T follicular helper cell (primary cell): Measurements from ENCODE around the gene SP6.

ENCODE experiments used
- DNase-seq: peaks from one replicate; pipeline ENCODE4 v3.0.0-alpha.2; 2020; ENCODE audit warnings: low read depth

SP6 gene

GRCh38 chr17:47856830-47857229 is 5.9 kb upstream of the SP6 start:
- DNase-seq, result no peak

DNA sequence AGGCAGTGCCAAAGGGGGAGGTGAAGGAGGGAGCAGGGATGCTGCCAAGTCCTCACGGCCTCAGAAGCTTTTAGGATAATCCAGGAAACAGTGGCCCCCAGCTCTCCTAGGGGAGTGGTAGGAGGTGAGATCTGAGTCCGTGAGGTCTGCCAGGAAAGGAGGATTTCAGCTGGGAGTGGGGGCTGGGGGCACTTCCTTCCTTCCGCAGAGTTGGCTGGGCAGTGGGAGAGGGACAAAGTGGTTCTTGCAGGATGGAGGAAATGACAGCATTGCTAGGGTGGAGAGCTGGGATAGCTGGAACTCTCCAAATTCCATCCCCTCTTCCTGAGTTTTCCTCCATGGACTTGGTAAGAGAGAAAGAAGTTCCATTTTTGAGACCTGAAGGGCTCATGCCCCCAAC is 4.8 kb upstream of the SP6 start:
- DNase-seq, result no peak

- DNase-seq, result no peak
These were observed 2.7 kb upstream of the SP6 start for GRCh38 chr17:47853616-47854015.

- no peak for DNase-seq
These were observed 1.4 kb upstream of the SP6 start for GRCh38 chr17:47852113-47852949.

DNA sequence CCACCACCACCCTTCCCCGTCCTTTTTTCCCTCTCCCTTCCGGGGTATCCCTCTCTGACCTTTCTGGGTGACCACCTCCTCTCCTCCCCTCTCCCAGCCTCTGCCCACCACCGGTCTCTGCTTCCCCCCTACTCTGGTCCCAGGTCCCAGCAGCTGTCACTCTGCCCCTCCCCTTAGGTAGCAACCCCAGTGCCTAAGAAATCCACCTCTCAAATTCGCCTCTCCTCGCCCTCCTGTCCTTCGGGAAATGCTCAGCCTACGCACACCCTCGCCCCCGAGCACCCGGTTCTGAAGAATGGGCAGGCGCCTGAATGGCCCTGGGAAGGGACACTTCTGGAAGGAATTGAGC is 775 bp upstream of the SP6 start:
- no peak for DNase-seq

- DNase-seq, result no peak
These were observed 631 bp downstream of the SP6 start for GRCh38 chr17:47850373-47850691.

DNA sequence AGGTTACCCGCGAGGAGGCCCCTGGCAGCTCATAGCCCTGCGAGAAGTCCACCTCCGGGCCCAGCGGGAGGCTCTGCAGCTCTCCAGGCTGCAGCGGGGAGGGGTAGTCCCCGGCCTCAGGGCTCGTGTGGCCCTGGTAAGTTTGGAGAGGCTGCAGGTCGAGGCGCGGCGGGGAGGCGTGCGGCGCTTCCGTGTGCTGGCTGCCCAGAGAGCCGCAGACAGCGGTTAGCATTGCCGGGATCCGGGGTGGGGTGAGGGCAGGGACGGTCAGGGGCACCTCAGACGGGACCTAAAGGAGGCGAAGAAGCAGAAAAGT is 2.8 kb downstream of the SP6 start:
- no peak for DNase-seq

DNA sequence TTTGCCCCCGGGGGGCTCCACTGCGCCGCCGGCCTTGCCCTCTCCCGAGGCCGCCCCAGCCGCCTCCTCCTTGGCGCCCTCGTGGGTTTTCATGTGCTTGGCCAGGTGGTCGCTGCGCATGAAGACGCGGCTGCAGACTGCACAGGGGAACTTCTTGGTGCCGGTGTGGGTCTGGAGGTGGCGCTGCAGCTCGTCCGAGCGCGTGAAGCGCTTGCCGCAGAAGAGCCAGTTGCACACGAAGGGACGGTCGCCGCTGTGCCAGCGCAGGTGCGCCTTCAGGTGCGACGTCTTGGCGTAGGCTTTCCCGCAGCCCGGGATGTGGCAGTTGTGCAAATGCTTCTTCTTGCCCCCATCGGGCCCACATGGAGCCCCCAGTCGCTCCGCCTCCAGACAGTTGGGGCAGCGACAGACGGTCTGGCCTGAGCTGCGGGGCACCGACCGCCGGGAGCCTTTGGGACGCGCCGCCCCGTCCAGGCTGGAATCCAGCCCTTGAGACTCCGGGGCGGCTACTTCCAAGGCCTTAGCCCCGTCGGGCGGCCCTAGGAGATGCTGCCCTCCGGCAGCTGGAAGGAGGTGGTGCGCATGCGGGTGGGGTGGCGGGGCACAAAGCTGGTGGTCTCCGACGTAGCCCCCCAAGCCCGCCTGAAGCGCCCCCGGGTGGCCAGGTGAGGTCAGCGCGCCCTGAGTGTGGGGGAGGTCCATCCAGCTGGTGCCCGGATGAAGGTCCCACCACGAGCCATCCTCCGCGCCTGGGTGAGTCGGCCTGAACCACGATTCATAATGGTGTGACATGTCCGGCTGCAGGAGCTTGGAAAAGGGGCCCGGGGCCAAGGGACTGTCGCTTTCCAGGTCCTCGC is 3.4 kb downstream of the SP6 start:
- DNase-seq, result no peak

GRCh38 chr17:47846716-47847340 is 4.1 kb downstream of the SP6 start:
- DNase-seq, result no peak

GRCh38 chr17:47845716-47846075 is 5.3 kb downstream of the SP6 start:
- DNase-seq, result no peak

GRCh38 chr17:47844814-47845715 is 5.9 kb downstream of the SP6 start:
- no peak for DNase-seq

- no peak for DNase-seq
These were observed 6.7 kb downstream of the SP6 start for GRCh38 chr17:47844227-47844626.

DNA sequence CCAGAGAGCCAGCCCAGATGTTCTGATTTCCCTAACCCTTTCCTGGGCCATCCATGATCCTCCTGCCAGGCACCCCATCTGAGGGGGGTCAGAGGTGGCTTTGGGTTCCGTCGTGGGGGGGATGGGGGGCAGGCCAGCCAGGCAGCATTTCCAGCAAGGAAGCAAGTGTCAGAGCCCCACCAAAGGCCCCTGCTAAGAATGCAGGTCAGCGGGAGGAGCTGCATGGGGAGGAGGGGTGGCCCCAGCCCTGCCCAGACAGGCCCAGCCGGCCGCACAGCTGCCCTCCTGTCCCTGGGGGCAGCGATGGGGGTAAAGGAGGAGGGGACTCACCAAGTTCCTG is 7.6 kb downstream of the SP6 start:
- no peak for DNase-seq

DNA sequence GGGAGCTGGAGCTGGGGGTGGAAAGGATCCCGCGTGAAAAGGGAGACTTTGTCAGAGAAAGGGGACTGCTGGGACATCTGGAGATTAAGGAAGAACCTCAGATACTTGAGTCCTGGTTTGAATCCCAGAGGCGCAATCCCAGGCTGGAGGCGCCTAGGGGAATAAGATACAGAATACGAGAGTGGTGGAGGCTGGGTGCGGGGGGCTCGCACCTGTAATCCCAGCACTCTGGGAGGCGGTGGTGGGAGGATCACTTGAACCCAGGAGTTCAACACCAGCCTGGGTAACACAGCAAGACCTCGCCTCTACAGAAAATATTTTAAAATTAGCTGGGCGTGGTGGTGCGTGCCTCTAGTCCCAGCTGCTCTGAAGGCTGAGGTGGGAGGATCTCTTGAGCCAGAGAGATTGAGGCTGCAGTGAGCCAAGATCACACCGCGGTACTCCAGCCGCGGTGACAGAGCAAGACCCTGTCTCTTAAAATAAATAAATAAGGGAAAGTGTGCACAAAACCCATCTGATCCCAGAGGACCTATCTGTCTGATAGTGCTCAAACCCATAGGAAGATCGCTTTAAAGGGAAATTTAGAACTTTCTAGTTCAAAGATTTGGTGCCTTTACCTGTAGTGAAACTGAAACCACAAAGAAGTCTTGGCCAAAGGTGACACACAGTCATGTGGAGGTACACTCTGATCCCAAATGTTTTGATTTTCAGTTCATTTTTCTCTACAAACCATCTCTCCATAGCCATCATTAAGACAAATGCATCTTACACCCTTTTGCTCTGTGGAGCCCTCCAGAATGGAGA is 9.3 kb downstream of the SP6 start:
- DNase-seq, result no peak

DNA sequence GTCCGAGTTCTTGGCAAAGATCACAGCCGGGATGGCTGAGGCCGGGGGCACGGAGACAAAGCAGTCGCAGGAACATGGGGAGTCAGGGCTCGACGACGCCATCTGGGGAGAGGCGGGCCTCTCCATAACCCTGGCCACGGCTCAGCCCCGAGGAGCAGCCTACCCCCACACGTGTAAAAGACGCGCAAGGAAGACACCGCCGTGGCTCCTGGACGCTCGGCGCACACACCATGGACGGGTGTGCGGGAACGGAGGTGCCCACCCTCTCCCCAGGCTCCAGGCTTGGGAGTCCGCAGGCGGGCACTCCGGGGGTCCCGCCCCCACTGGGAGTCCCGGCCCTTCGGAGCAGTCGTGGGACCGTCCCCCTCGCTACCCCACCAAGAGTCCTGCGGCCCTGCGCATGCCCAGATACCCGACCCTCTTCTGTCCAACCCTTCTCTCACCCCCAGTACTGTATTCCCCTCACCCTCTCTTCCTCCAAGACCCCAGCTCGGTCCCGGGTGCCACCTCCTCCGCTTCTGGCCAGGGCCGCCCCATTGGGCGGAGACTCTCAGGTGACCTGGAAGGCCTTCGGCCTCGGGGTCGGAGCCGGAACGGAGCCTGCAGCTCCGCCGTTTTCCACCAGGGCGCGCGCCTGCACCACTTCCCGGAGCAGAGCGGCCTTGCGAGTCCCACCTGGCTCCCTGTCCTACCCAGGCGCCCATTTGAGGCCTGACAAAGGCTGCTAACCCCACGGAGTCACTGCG is 10.0 kb downstream of the SP6 start, which contains the start of gene SCRN2:
Gene SCRN2 (minus strand): TSS at position 532 of the 746 bp plus-strand sequence. CDS start 430 bp downstream, at position 102.
- DNase-seq, result peak; percentile 66

DNA sequence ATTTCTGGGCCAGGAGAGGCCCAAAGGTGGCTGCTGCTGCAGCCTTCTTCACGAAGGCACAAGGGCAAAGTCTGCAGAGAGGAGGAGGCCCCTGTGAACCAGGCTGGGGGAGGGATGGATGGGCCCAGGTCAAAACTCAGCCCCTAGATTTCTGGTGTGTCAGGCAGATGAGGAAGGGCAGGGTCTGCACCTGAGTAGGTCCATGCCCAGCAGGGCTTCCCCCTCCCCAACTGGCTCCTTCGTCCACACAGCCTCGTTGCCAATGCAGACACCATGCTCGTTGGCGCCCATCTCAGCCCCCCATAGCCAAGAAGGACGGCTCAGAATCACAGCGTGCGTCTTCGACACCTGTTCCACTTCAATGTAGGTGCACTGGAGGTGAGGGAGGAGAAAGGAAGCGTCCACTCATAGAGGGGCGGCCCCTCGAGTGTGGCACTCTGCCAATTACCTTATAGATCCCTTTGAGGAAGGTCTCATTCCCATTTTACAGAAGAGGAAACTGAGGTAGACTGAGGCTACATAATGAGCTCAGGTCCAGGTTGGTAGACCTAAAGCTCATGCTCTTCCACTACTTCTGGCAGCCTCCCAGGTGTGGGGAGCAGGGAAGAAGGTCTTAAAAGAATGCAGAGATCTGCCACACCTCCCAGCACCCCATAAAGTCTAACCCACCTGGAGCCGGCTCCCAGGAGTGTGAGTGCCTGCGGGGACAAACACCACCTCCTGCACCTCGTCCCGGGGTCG is 10.8 kb downstream of the SP6 start:
- DNase-seq, result no peak

DNA sequence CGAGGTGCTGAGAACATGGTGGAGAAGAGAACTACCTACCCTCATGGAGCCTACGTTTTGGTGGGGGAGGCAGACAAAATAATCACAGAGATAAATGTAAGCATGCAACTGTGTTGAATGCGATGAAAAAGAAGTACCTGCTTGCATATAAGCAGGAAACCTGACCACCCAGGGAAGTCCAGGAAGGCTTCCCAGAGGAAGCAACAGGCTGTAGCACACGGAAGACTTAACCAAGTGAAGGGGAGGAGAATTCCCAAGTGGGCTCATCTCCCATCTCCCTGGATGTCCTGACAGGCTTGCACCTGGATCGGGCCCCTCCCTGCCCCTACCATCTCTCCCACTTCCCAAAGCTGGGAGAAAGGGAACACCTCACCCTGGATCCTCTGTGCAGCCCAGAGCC is 11.9 kb downstream of the SP6 start:
- no peak for DNase-seq

DNA sequence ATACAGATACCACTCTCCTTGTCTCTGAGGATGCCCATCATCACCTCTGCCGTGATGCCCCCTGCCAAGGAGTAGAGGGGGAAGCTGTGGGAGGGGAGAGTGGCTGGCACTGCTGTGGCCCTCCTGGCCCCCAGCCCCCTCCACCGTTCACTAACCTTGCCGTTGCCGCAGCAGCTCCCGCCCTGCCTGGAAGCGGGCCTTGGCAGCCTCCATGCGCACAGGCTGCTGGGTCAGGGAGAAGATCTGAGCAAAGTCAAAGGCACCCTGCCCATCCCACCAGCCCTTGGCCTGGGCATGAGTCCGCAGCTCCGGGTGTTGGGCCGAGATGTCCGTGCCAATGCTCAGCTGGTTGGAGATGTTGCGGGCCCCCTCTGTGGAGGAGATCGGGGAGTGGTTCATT is 12.3 kb downstream of the SP6 start:
- no peak for DNase-seq

DNA sequence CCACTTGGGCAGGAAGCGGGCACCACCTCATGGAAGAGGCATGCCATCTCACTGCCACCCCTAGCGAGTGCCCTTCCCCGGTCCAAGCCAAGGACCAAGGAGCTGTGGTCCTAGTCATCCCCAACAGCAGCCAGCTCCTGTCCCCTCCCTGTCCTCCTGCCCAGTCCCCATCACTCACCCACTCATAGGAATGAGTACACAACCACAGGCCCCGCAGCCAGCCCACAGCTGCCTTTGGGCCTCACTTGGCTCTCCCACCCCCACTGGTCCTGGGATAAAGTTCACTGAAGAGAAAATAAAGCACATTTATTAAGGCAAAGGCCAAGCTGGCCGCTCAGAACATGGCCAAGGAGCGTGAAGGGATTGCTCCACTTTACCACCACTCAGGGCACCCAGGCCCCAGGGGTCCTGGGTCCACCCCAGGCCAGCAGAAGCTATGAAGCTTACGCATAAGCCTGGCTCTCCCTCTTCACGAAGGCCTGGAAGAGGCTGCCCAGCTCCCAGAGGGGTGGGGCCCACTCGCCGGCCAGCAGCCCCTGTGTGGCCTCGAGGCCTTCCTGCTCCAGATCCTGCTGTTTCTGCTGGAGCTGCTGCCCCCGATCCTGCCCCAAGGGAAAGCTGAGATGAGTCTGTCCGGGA is 13.4 kb downstream of the SP6 start:
- DNase-seq, result no peak
